Keratinocyte (primary cell): ENCODE data around the gene HEG1.

Source experiments
- CTCF ChIP-seq, 3 experiments: IDR thresholded peaks in 1 of 3; conservative IDR thresholded peaks in 1 of 3; optimal IDR thresholded peaks in 1 of 3; 2 replicates in 2 of 3; 3 replicates in 1 of 3; pipeline versions ENCODE3 to v1.5.1; 2011; ENCODE audit warnings: low read length in 3 of 3, mild to moderate bottlenecking in 3 of 3, moderate library complexity in 2 of 3, control low read depth in 1 of 3, inconsistent platforms in 1 of 3; ENCODE audit not compliant: insufficient read depth in 2 of 3; ENCODE audit errors: extremely low read depth in 1 of 3
- EZH2 ChIP-seq: IDR thresholded peaks from one replicate; pipeline ENCODE4 v1.6.1; 2012; ENCODE audit warnings: inconsistent platforms, mild to moderate bottlenecking, low read length, moderate library complexity

DNA sequence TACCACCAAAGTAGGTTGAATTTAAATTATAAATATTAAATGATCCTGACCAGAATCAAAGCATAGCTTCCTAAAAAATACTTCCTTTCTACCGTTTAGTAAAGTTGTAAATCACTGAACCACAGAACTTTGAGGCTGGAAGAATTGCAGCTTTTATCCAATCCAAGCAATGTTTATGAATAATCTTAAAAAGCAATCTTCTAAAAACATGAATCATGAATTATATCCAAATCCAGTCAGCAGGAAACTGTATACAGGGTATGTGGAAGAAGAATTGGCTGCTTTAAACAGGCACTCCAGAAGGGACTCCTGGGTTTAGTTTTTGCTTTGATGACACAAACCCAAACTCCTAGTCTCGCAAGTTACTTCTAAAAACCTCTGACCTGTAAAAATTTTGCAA, 30.2 kb downstream of the HEG1 start:
- TF ChIP-seq CTCF (optimal IDR thresholded peaks at IDR 0.05 in 1 of 3, IDR thresholded peaks at IDR 0.05 in 1 of 3, conservative IDR thresholded peaks at IDR 0.05 in 1 of 3; ENCODE audit: extremely low read depth in 1 of 3, insufficient read depth in 2 of 3, low read length in 3 of 3) (no peak), EZH2 (no peak)
